Skin of body (tissue), 2 donors: ENCODE data around the gene RHEB. TPM values are rescaled to one million over a fixed set of nuclear protein-coding genes. Genes with fewer than 3 reads are reported as not detected.

Experiments
- DNase-seq: peaks from one replicate; lab custom pipeline; 2025; lab: John Stamatoyannopoulos, UW
- total RNA-seq: library from RNA; depleted of rRNA; stranded (reverse); fragments of >200 nt; gene quantifications from one replicate; pipeline ENCODE4 v1.2.3, GENCODE V29; 2014

Gene RHEB
- total RNA-seq, 1 donor from 2014 or later, result 63.0 TPM

DNA sequence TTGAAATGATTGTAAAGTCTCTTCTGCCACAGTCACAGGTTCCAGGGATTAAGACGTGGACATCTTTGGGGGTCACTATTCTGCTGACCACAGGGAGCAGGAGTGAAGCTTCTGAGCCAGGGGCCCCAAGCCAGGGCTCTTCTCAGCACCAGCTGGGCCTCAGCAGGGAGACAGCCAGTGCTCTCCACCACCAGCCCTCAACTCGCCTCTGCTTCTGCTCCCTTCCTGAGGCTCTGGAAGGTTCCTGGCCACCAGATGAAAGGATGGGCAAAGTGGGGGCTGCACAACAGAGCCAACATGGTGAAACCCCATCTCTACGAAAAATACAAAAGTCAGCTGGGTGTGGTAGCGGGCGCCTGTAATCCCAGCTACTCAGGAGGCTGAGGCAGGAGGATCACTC lies 68.5 kb downstream of the RHEB start:
- no peak for DNase-seq

DNA sequence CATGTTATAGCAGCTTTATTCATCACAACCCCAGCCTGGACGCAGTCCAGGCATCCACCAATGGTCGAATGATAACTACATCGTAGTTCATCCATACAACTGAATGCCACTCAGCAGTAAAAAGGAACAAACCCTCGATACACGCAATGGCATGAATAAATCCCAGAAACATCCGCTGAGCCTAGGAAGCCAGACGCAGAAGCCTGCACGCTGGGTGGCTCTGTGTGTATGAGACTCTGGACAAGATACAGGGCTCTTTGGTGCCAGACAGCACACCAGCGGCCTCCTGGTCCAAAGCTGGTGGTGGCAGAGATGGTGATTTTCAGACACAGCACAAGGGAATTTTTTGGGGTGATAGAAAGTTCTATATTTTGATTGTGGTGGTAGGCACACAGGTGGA lies 69.7 kb downstream of the RHEB start:
- DNase-seq, result no peak

DNA sequence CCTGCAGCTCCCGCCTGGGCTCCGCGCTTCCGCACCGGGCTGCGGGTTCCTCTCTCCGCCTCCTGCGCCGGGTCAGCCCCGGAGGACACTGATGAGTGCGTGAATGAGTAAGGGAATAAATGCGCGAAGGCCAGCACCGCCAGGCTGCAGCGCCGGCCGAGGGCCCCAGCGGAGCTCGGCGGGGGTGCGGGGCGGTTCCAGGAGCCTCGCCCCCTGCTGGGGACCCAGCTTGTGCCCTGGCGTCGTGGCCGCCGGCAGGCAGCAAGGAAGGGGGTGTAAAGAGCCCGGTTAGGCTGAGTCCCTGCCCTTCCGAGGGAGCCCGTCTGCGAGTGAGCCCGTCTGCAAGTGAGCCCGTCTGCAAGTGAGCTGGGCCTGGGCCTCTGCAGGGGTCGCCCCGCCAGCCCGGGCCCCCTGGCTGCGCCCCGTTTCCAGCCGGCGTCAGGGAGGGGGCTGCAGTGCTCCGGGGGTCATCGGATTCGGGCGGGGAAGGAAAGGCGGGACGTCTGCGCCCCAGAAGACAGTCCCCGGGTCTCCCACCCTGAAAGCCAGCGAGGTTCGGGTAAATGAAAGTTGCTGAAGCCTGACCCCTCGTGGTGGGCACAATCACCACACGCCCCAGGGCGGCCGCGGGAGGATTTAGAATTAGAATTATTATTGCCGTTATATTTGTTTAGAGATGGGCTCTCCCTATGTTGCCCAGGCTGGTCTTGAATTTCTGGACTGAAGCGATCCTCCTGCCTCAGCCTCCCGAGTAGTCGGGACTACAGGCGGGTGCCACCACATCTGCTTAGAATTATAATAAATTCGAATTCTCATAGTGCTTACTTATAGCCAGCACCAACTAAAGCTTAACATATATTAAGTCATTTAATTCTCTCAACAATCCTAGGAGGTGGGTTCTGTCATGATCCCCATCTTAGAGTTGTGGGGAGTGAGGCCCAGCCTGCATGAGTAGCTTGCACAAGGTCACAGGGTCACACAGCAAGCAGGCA lies 71.1 kb downstream of the RHEB start:
- peak; percentile 47 for DNase-seq

- no peak for DNase-seq
These were observed 71.8 kb downstream of the RHEB start for GRCh38 chr7:151447901-151448260.

- DNase-seq, result no peak
These were observed 72.4 kb downstream of the RHEB start for GRCh38 chr7:151447312-151447711.

DNA sequence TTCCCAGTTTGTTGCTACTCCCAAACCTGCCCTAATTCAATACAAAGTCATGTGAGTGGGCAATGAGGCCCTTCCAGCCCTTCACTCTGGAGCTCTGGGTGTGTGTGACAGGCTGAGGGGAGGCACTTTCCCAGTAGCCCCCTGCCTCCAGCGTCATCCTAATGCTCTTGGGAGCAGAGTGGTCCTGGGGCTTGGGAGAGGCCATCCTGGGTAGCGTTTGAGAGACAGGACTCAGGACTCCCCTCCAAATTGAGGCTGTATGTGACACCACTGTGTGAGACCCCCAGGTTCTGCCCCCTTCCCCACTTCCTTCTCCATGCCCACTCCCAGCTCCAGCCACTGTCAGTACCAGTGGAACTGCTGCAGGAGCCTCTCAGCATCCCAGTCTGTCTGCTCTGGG lies 73.3 kb downstream of the RHEB start:
- no peak for DNase-seq

GRCh38 chr7:151444632-151445031 lies 75.1 kb downstream of the RHEB start:
- no peak for DNase-seq

DNA sequence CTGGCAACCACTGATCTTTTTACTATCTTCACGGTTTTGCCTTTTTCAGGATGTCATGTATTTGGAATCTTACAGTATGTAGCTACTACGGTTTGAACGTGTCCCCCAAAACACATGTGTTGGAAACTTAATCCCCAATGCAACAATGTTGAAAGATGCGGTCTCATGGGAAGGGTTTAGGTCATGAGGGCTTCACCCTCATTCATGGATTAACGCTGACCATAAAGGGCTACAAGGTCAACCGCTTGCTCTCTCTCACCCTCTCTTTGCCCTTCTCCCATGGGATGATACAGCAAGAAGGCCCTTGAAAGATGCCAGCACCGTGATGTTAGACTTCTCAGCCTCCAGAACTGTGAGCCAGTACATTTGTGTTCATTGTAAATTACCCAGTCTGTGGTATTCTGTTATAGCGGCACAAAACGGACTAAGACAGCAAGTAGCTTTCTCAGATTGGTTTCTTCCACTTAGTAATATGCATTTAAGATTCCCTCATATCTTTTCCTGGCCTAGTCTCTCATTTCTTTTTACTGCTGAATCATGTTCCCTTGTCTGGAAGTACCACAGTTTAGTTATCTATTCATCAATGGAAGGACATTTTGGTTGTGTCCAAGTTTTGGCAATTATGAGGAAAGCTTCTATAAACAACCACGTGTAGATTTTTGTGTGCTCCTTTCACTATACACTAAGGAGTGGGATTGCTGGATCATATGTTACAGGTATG lies 76.8 kb downstream of the RHEB start:
- peak; percentile 25 for DNase-seq

GRCh38 chr7:151440799-151441445 lies 78.8 kb downstream of the RHEB start:
- DNase-seq, result no peak

DNA sequence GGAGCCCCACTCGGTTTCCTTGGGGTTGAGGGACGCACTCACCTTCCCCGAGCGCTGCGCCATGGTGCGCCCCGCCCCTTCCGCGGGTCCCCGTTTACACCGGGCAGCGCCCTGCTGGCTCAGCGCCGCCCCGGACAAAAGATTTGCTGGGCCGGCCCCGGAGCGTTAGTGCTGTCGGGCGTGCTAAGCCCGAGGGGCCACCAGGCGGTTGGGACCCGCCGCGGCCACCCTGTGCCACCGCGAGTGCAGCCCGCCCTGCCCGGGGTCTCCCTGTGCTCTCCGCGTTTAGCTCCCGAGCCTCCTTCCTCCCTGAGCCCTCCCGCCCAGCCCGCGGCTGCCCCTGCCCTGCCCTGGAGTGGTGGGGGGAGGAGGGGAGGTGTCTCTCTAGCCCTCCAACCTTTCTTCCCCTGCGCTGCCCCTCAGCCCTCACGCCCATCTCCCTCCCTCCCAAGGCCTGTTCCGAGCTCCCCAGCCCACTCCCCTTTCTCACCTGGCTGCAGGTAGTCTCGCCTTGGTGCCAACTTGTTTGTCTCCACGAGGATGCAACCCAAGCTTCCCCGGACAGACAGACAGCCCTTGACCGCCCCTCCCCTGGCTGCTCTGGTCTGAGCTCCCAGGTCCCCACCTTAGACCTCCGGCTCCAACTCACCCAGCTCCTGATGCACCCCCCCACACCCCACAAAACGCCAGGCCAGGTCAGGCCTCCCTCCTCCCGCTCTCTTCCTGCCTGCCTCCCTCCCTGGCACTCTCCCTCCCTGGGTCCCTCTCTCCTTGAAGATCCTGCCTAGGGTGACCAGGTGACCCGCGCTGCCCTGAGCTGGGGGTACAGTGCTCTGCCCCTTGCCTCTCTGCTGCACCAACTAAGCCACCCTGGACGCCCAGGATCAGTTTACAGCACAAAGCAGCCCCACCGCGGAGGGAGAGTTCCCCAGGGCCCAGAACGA lies 79.6 kb downstream of the RHEB start, which contains the start of gene CRYGN:
CRYGN (minus strand) TSS at position 287 of the 944 bp plus-strand sequence; CDS start at position 63, 224 bp downstream.
- DNase-seq, result no peak

GRCh38 chr7:151438864-151439601 lies 80.7 kb downstream of the RHEB start:
- DNase-seq, result no peak

GRCh38 chr7:151437866-151438516 lies 81.7 kb downstream of the RHEB start:
- DNase-seq, result no peak

DNA sequence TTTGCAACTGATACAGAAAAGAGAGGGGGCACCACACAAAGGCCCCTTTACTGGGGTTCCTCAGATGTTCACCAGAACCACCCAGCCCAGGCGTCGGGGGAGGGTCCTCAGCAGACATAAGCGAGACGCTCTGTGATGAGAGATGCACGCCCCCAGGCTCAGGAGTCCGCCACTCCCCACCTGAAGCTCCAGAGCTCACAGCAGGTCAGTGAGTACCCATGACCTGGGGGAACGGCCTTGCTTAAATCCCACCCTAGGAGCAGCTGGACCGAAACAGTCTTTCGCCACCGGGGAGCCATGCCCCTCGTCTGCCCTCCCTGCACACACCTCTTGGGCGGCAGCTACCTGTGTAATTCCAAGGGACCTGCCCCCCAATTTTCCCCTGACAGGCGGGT lies 82.5 kb downstream of the RHEB start:
- no peak for DNase-seq

- DNase-seq, result peak; percentile 54
These were observed 83.1 kb downstream of the RHEB start for GRCh38 chr7:151436446-151437158.

DNA sequence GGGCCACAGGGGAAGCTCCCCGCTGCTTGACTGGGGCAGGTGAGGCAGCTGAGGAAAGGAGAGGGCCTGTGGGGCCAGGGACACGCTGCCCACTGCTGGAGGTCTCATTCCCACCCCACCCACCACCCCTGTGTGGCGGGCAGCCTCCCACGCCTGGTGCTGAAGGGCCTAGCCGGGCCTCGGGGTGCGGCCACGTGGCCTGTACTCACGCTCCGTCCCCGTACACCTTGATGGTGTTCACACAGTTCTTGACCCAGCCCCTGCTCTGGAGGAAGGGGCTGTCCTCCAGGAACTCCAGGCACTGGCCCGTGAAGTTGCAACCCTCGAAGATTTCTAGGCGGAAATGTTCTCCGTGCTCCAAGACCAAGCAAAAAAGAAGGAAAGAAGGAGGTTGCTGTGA lies 83.7 kb downstream of the RHEB start:
- no peak for DNase-seq

DNA sequence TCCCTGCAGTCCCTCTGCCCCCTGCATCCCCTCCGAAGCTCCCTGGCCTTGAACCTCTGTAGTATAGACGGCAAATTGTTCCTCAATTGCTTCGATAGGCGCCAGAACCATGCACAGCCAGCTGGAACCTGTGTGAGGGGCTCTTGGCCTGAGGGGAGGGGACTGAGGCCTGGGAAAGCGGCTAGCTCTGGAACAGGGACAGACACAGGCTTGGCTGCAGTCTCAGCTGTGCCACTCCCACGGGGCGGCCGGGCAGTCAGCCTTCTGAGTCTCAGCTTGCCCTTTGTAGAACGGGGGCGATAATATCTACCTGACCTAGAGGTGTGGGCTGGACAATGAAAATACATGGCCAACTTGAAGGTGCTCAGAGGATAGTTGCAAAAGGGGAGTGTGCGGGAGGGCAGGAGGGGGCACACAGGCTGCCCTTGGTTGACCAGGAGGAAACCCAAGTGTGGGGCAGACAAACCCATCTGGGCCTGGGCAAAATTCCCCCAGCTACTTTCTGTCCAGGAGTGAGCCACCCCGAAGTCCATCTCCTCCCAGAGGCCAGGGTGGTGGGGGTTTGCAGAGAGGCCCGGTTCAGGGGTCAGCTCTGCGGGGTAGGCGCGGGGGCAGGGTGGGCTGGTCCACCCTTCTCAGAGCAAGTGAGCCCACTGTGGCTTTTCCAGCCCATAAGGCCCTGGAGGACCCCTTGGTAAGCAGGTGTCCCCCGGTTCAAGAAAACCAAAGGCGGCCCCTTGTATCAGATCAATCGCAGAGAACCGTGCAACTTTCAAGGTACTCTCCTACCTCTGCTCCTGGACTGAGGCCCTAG lies 84.4 kb downstream of the RHEB start:
- DNase-seq, result no peak

DNA sequence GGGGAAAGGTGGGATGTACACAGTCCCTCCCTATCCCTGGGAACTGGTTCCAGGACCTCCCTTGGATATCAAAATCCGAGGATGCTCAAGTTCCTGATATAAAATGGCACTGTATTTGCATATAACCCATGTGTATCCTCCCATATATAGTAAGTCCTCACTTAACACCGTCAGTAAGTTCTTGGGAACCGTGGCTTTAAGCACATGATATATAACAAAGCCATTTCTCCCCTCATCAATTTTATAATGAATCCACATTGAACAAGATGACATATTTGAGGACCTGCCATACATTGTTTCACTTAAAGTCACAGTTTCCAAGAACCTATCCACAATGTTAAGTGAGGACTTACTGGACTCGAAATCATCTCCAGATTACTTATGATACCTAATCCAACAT lies 85.1 kb downstream of the RHEB start:
- no peak for DNase-seq
